GM12878 (cell line): ENCODE measurements around the gene HEPHL1. TPM values are rescaled to one million over a fixed set of nuclear protein-coding genes. Genes with fewer than 3 reads are reported as not detected.

ENCODE experiments used
- ATAC-seq: fragments of 200-7000 bp; cut with Tn5 transposase; 3 replicates; pipeline ENCODE4 v1.9.1; 2020; ENCODE audit warnings: mild to moderate bottlenecking, moderate library complexity
- BruUV-seq: library from RNA; stranded (reverse); fragments of 400-500 nt; replicated peaks from 2 replicates; lab custom pipeline; 2021; lab: Mats Ljungman, UMichigan
- CTCF ChIA-PET: fragments of 300-600 bp; sonication (Branson Sonifier 250); formaldehyde crosslinking; extraction: SDS; loops from one replicate; lab custom pipeline; 2021; ENCODE audit warnings: inconsistent platforms; lab: Yijun Ruan, JAX
- POLR2A ChIA-PET: fragments of 350-600 bp; formaldehyde crosslinking; extraction: SDS; loops from one replicate; lab custom pipeline; 2021; ENCODE audit warnings: inconsistent platforms; lab: Charles Lee
- RAD21 ChIA-PET: fragments of 300-600 bp; sonication (Branson Sonifier 250); formaldehyde crosslinking; loops from one replicate; lab custom pipeline; 2023; ENCODE audit warnings: antibody characterized with exemption; ENCODE audit not compliant: unreplicated experiment; lab: Charles Lee
- SMC1A ChIA-PET: fragments of 300-600 bp; sonication (Branson Sonifier 250); formaldehyde crosslinking; loops from one replicate; lab custom pipeline; 2023; ENCODE audit not compliant: unreplicated experiment, uncharacterized antibody; lab: Charles Lee
- DNase-seq: peaks from one replicate; pipeline ENCODE4 v3.0.0-alpha.2; 2011; ENCODE audit warnings: low read depth, low spot score
- FAIRE-seq: peaks from 3 replicates; lab custom pipeline; 2011; peaks lifted over from hg19 to GRCh38; lab: Jason Lieb, UNC
- H2AFZ ChIP-seq: 2 replicates; pipeline ENCODE4 v1.6.0; 2011; ENCODE audit warnings: low read depth, low read length, control low read depth; ENCODE audit not compliant: control insufficient read depth
- H3K27ac ChIP-seq: 2 replicates; pipeline ENCODE4 v1.5.1; 2011; ENCODE audit warnings: control low read depth; ENCODE audit not compliant: control insufficient read depth, insufficient read depth
- H3K27me3 ChIP-seq, 2 experiments: replicated peaks in 1 of 2; 2 replicates each; pipeline versions ENCODE4 v1.6.0 to v1.6.1; 2011; ENCODE audit warnings: low read length in 1 of 2; ENCODE audit not compliant: control insufficient read depth in 2 of 2, insufficient read depth in 2 of 2
- H3K36me3 ChIP-seq, 2 experiments: 2 replicates each; pipeline ENCODE4 v1.5.1; 2011; ENCODE audit warnings: low read length in 1 of 2; ENCODE audit not compliant: control insufficient read depth in 2 of 2, insufficient read depth in 2 of 2
- H3K4me1 ChIP-seq: 2 replicates; pipeline ENCODE4 v1.6.1; 2011; ENCODE audit warnings: mild to moderate bottlenecking, low read length, moderate library complexity, mixed read lengths; ENCODE audit not compliant: control insufficient read depth, insufficient read depth
- H3K4me2 ChIP-seq: 2 replicates; pipeline ENCODE4 v1.6.0; 2011; ENCODE audit warnings: control low read depth; ENCODE audit not compliant: control insufficient read depth, insufficient read depth
- H3K4me3 ChIP-seq: fragments of 200-600 bp; sonication (generic); 2 replicates; pipeline ENCODE4 v1.5.1; 2016
- H3K79me2 ChIP-seq: 2 replicates; pipeline ENCODE4 v1.6.0; 2011; ENCODE audit warnings: low read length; ENCODE audit not compliant: control insufficient read depth, insufficient read depth
- H3K9ac ChIP-seq: 2 replicates; pipeline ENCODE4 v1.8.0; 2011; ENCODE audit warnings: low read length, control low read depth, mixed read lengths; ENCODE audit not compliant: control insufficient read depth, insufficient read depth
- H3K9me3 ChIP-seq: replicated peaks from 3 replicates; pipeline ENCODE4 v1.5.1; 2011; ENCODE audit warnings: mild to moderate bottlenecking, low read length; ENCODE audit not compliant: control insufficient read depth, insufficient read depth
- H4K20me1 ChIP-seq: 2 replicates; pipeline ENCODE4 v1.6.0; 2011; ENCODE audit not compliant: control insufficient read depth, insufficient read depth
- CBX3 ChIP-seq: fragments of 200-600 bp; sonication (generic); IDR thresholded peaks from 2 replicates; pipeline ENCODE4 v1.6.1; 2016; ENCODE audit warnings: low read depth, borderline replicate concordance
- CEBPB ChIP-seq, 2 experiments: fragments of 150-350 bp in 1 of 2; IDR thresholded peaks; 2 replicates each; pipeline ENCODE4 v1.6.1; 2012 to 2014; ENCODE audit warnings: low read depth in 2 of 2, low read length in 2 of 2, borderline replicate concordance in 1 of 2, inconsistent platforms in 1 of 2
- CHD4 ChIP-seq: fragments of 200-600 bp; sonication (generic); IDR thresholded peaks from 2 replicates; pipeline ENCODE4 v1.6.1; 2016; ENCODE audit warnings: mild to moderate bottlenecking
- E4F1 ChIP-seq: fragments of 450-650 bp; IDR thresholded peaks from 2 replicates; pipeline ENCODE4 v1.6.1; 2018; ENCODE audit warnings: borderline replicate concordance, mild to moderate bottlenecking; ENCODE audit not compliant: partially characterized antibody
- ETV6 ChIP-seq, 2 experiments: fragments of 450-650 bp in 1 of 2; IDR thresholded peaks in 1 of 2; conservative IDR thresholded peaks in 1 of 2; 2 replicates each; pipeline ENCODE4 v1.6.1; 2014; ENCODE audit warnings: antibody characterized with exemption in 1 of 2, borderline replicate concordance in 1 of 2, low read depth in 1 of 2, mild to moderate bottlenecking in 1 of 2, moderate library complexity in 1 of 2
- EZH2 ChIP-seq: IDR thresholded peaks from 2 replicates; pipeline ENCODE4 v1.6.1; 2012; ENCODE audit warnings: low read depth, mild to moderate bottlenecking, control low read depth, inconsistent platforms, low read length, borderline replicate concordance; ENCODE audit not compliant: control insufficient read depth
- FOS ChIP-seq: IDR thresholded peaks from 3 replicates; pipeline ENCODE4 v1.6.1; 2011; ENCODE audit warnings: borderline replicate concordance; ENCODE audit not compliant: insufficient read length; ENCODE audit errors: extremely low read depth
- PAX5 ChIP-seq: IDR thresholded peaks from 2 replicates; pipeline ENCODE4 v1.6.1; 2011; ENCODE audit warnings: low read depth, low read length, borderline replicate concordance
- RELA ChIP-seq: fragments of 450-650 bp; IDR thresholded peaks from 2 replicates; pipeline ENCODE4 v1.8.0; 2014; ENCODE audit warnings: borderline replicate concordance; ENCODE audit not compliant: partially characterized antibody
- REST ChIP-seq: IDR thresholded peaks from 2 replicates; pipeline ENCODE4 v1.6.1; 2012; ENCODE audit warnings: mild to moderate bottlenecking, low read depth, low read length
- TAF1 ChIP-seq: IDR thresholded peaks from 2 replicates; pipeline ENCODE4 v1.6.1; 2011; ENCODE audit warnings: mild to moderate bottlenecking, low read depth, low read length, borderline replicate concordance
- ZNF384 ChIP-seq: IDR thresholded peaks from 2 replicates; pipeline ENCODE4 v1.6.1; 2012; ENCODE audit warnings: low read depth, mild to moderate bottlenecking, low read length, improper control_type of control experiment, borderline replicate concordance
- WGBS: methylation state at CpG from one replicate; pipeline ENCODE4 v1.1.6; 2016; ENCODE audit warnings: low lambda C conversion rate; ENCODE audit not compliant: insufficient replicate concordance, insufficient coverage; ENCODE audit errors: missing lambda C conversion rate; 5-methylcytosine and 5-hydroxymethylcytosine counted together
- in situ Hi-C: fragments of 300-500 bp; cut with MboI; formaldehyde crosslinking; loops from 9 replicates; pipeline ENCODE4 v1.14.3; 2018; ENCODE audit warnings: mixed read lengths
- intact Hi-C: fragments of 100-400 bp; cut with micrococcal nuclease; formaldehyde crosslinking; loops from one replicate; pipeline ENCODE4 v1.14.2; 2022; ENCODE audit not compliant: unreplicated experiment
- polyA plus RNA-seq, 11 experiments: library from polyadenylated mRNA; depleted of rRNA in 4 of 11; unstranded in 6 of 11; stranded (reverse) in 5 of 11; fragments of >200 nt; fragmentation: Nextera tagmentation in 4 of 11; fragmentation: Illumina TruSeq in 1 of 11; extraction: Ambion mirVana in 4 of 11; extraction: Trizol in 1 of 11; gene quantifications; 1 replicate in 1 of 11; 2 replicates in 10 of 11; pipeline versions ENCODE4 v1.2.1 to v1.2.3, GENCODE V29; 2011 to 2016; ENCODE audit warnings: inconsistent platforms in 2 of 11, missing spikeins in 2 of 11, low read depth in 1 of 11
- total RNA-seq, 4 experiments: library from RNA; depleted of rRNA in 3 of 4; stranded (reverse); fragments of >200 nt in 3 of 4; fragmentation: Illumina TruSeq in 1 of 4; extraction: Trizol in 1 of 4; gene quantifications; 2 replicates each; pipeline versions ENCODE4 v1.2.1 to v1.2.3, GENCODE V29; 2013 to 2021
- TF ChIP-seq, protein P1 (sequence below): fragments of 450-650 bp; formaldehyde crosslinking; IDR thresholded peaks from 2 replicates; pipeline ENCODE4 v1.4.0; 2022; ENCODE audit warnings: mild to moderate bottlenecking, moderate library complexity

The HEPHL1 gene
- total and polyA plus RNA-seq, 10 of the 15 experiments (the other 5 are each of a cell fraction or from before 2014, with no cell fraction given): 0.02 to 0.08 (median 0.05) TPM; not detected in 6

DNA sequence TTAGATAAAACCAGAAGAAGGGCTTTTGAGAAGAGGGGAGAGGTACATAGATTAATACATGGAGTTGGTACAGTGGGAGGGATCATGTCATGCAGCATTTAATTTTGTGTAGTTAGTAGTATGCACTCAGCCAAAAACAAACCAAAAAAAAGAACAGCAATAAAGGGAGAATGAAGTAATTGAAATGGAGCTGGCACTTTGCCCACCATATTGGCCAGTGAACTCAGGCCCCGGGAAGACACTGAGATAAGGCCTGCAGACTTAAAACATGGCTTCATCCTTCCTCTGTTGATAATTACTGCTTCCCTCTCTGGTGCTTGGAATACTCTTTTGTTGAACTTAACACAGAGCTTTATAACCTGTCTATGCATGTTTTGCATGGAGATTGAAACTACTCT lies 110.6 kb downstream of the HEPHL1 start:
- in situ Hi-C loops: no loop called here
- peaks cover 78% of the 10 kb centered on the region for H3K79me2 ChIP-seq
- FAIRE-seq: no peak
- no peak for TF ChIP-seq CBX3
- no peak for TF ChIP-seq EZH2
- no peak for TF ChIP-seq FOS
- TF ChIP-seq, protein P1, sequence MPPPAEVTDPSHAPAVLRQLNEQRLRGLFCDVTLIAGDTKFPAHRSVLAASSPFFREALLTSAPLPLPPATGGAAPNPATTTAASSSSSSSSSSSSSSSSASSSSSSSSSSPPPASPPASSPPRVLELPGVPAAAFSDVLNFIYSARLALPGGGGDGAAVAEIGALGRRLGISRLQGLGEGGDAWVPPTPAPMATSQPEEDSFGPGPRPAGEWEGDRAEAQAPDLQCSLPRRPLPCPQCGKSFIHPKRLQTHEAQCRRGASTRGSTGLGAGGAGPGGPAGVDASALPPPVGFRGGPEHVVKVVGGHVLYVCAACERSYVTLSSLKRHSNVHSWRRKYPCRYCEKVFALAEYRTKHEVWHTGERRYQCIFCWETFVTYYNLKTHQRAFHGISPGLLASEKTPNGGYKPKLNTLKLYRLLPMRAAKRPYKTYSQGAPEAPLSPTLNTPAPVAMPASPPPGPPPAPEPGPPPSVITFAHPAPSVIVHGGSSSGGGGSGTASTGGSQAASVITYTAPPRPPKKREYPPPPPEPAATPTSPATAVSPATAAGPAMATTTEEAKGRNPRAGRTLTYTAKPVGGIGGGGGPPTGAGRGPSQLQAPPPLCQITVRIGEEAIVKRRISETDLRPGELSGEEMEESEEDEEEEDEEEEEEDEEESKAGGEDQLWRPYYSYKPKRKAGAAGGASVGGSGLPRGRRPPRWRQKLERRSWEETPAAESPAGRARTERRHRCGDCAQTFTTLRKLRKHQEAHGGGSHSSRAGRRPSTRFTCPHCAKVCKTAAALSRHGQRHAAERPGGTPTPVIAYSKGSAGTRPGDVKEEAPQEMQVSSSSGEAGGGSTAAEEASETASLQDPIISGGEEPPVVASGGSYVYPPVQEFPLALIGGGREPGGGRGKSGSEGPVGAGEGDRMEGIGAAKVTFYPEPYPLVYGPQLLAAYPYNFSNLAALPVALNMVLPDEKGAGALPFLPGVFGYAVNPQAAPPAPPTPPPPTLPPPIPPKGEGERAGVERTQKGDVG (CRISPR knock-in tag): no peak
- TF ChIP-seq REST: no peak
- TF ChIP-seq PAX5: no peak
- TF ChIP-seq CHD4: no peak
- TF ChIP-seq E4F1: no peak
- TF ChIP-seq ZNF384: no peak
- no peak for TF ChIP-seq TAF1
- TF ChIP-seq RELA: no peak
- TF ChIP-seq CEBPB (IDR thresholded peaks at IDR 0.05; ENCODE audit: borderline replicate concordance in 1 of 2, low read depth in 2 of 2, low read length in 2 of 2): no peak
- TF ChIP-seq ETV6 (conservative IDR thresholded peaks at IDR 0.05 in 1 of 2, IDR thresholded peaks at IDR 0.05 in 1 of 2; ENCODE audit: borderline replicate concordance in 1 of 2, low read depth in 1 of 2): no peak

More for the DNA sequence above, 110.6 kb downstream of the HEPHL1 start:
- H2AFZ ChIP-seq: no peak overlapping the region
- H4K20me1 ChIP-seq: no peaks in the 10 kb centered on the region
- ATAC-seq: no peak
- ChIA-PET SMC1A (interaction anchor here (0.6 to 1.1 kb wide), 3 partner anchors 15 to 472 kb away, joined by 3 to 5 read pairs (median 3); no protein-coding TSS in a partner anchor), RAD21 (interaction anchor here (1.3 kb wide), 1 partner anchor 374 kb away, joined by 4 read pairs; no protein-coding TSS in a partner anchor), CTCF (interaction anchor here (1.1 to 1.7 kb wide), 4 partner anchors 10 to 52 kb away, joined by 3 to 4 read pairs (median 3); no protein-coding TSS in a partner anchor), POLR2A (interaction anchor here (0.9 to 1.1 kb wide), 4 partner anchors 8 to 392 kb away, joined by 3 to 4 read pairs (median 3); no protein-coding TSS in a partner anchor)
- H3K4me1 ChIP-seq: peaks cover 17% of the 10 kb centered on the region
- H3K36me3 ChIP-seq: no peaks in the 10 kb centered on the region
- no peaks in the 10 kb centered on the region for H3K9me3 ChIP-seq
- H3K9ac ChIP-seq: no peak overlapping the region
- BruUV-seq: no TSS peak
- H3K4me3 ChIP-seq: peak overlapping the region; percentile 86; the same call in 1 of the 2 replicates
- intact Hi-C loops: no loop called here
- WGBS: 100% methylated on average over 1 of the region's 1 CpG
- no peak overlapping the region for H3K27ac ChIP-seq
- no peaks in the 10 kb centered on the region for H3K27me3 ChIP-seq
- DNase-seq: no peak
- H3K4me2 ChIP-seq: peak overlapping the region; percentile 60
